ENCODE measurements around the gene FERMT1. TPM values are rescaled to one million over a fixed set of nuclear protein-coding genes. Genes with fewer than 3 reads are reported as not detected.

FERMT1 gene
- total RNA-seq, 1 experiment from 2014 or later: 43.1 TPM

- CTCF ChIA-PET: interaction anchor here (1.0 to 1.1 kb wide), 2 partner anchors 21 to 23 kb away, joined by 3 to 4 read pairs; no protein-coding TSS in a partner anchor
- TF ChIP-seq, protein P1, sequence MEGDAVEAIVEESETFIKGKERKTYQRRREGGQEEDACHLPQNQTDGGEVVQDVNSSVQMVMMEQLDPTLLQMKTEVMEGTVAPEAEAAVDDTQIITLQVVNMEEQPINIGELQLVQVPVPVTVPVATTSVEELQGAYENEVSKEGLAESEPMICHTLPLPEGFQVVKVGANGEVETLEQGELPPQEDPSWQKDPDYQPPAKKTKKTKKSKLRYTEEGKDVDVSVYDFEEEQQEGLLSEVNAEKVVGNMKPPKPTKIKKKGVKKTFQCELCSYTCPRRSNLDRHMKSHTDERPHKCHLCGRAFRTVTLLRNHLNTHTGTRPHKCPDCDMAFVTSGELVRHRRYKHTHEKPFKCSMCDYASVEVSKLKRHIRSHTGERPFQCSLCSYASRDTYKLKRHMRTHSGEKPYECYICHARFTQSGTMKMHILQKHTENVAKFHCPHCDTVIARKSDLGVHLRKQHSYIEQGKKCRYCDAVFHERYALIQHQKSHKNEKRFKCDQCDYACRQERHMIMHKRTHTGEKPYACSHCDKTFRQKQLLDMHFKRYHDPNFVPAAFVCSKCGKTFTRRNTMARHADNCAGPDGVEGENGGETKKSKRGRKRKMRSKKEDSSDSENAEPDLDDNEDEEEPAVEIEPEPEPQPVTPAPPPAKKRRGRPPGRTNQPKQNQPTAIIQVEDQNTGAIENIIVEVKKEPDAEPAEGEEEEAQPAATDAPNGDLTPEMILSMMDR (IDR thresholded peaks at IDR 0.05; ENCODE audit: unreplicated experiment): no peak
- H3K4me3 Mint-ChIP-seq (ENCODE audit: unreplicated experiment): no peak overlapping the region
- H3K9me3 Mint-ChIP-seq (ENCODE audit: unreplicated experiment): no peaks in the 10 kb centered on the region
- H3K27me3 Mint-ChIP-seq (ENCODE audit: insufficient read depth, unreplicated experiment): no peaks in the 10 kb centered on the region
- H3K4me1 Mint-ChIP-seq (ENCODE audit: insufficient read depth, unreplicated experiment): peaks cover 4% of the 10 kb centered on the region
- POLR2A ChIA-PET: interaction anchor here (1.4 to 9.7 kb wide), 3 partner anchors 10 to 21 kb away, joined by 4 to 75 read pairs (median 9); partner anchors contain the start of gene FERMT1
- intact Hi-C loops (cut with micrococcal nuclease): no loop called here
- peaks cover 59% of the 10 kb centered on the region for H3K36me3 Mint-ChIP-seq (ENCODE audit: insufficient read depth, unreplicated experiment)
- no TSS peak for BruUV-seq (replicated peaks)
- H3K27ac Mint-ChIP-seq (ENCODE audit: low read depth, unreplicated experiment): no peak overlapping the region
- DNase-seq (ENCODE audit: unreplicated experiment): no peak
Measured at GRCh38 chr20:6100246-6100645, 22.6 kb downstream of the FERMT1 start.

- H3K27me3 Mint-ChIP-seq (ENCODE audit: insufficient read depth, unreplicated experiment): no peaks in the 10 kb centered on the region
- TF ChIP-seq, protein P1 (IDR thresholded peaks at IDR 0.05; ENCODE audit: unreplicated experiment): no peak
- H3K36me3 Mint-ChIP-seq (ENCODE audit: insufficient read depth, unreplicated experiment): peaks cover 55% of the 10 kb centered on the region
- no peak for DNase-seq (ENCODE audit: unreplicated experiment)
- no peak overlapping the region for H3K27ac Mint-ChIP-seq (ENCODE audit: low read depth, unreplicated experiment)
- POLR2A ChIA-PET: interaction anchor here (2.5 to 9.7 kb wide), 2 partner anchors 9 to 22 kb away, joined by 9 to 75 read pairs; partner anchors contain the start of gene FERMT1
- H3K4me1 Mint-ChIP-seq (ENCODE audit: insufficient read depth, unreplicated experiment): peaks cover 4% of the 10 kb centered on the region
- H3K9me3 Mint-ChIP-seq (ENCODE audit: unreplicated experiment): no peaks in the 10 kb centered on the region
- BruUV-seq (replicated peaks): no TSS peak
- no peak overlapping the region for H3K4me3 Mint-ChIP-seq (ENCODE audit: unreplicated experiment)
- CTCF ChIA-PET: interaction anchor here (0.6 to 1.1 kb wide), 2 partner anchors 21 to 530 kb away, joined by 4 read pairs; no protein-coding TSS in a partner anchor
- intact Hi-C loops (cut with micrococcal nuclease): no loop called here
Measured at GRCh38 chr20:6099819-6100218, 23.0 kb downstream of the FERMT1 start.

DNA sequence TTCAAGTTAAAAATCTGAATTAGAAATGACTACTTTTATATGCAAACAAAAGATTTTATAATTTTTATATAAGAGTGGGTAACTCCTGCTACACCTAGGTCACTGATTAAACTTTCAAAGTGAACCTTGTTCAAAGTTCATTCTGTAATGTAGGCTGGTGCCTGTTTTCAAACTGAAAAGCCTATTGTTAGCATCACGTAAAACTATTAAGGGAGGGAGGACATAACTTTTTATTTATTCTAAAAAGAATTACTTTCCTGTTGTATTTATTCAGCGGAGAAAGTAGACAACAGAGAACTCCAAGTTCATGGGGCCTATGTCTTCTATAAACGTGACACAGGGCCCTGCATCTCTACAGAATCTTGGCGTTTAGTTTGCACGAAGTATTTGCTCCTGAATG is 27.4 kb downstream of the FERMT1 start:
- no TSS peak for BruUV-seq (replicated peaks)

DNA sequence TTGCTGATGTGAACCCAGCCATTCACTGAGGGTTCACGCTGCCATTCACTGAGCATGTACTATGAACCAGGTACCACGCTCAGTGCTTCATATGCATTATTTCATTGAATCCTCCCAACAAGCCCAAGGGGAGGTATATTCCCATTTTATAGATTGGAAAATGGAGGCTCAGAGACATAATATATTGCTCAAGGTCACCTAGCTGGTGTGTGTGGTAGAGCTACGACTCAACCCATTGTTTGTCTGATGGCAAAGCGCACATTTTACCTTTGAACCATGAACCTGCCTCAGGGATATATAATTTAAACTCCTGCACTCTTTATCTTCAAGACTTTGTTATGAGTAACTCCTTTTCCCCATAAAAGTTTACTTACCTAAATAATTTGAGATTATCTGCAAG is 28.3 kb downstream of the FERMT1 start:
- Mint-ChIP-seq H3K9me3 (ENCODE audit: unreplicated experiment) (no peaks in the 10 kb centered on the region), H3K4me3 (ENCODE audit: unreplicated experiment) (no peak overlapping the region), H3K4me1 (ENCODE audit: insufficient read depth, unreplicated experiment) (peaks cover 4% of the 10 kb centered on the region), H3K27me3 (ENCODE audit: insufficient read depth, unreplicated experiment) (no peaks in the 10 kb centered on the region), H3K36me3 (ENCODE audit: insufficient read depth, unreplicated experiment) (peaks cover 55% of the 10 kb centered on the region), H3K27ac (ENCODE audit: low read depth, unreplicated experiment) (no peak overlapping the region)
- intact Hi-C loops (cut with micrococcal nuclease): no loop called here
- no TSS peak for BruUV-seq (replicated peaks)
- TF ChIP-seq, protein P1 (IDR thresholded peaks at IDR 0.05; ENCODE audit: unreplicated experiment): no peak
- POLR2A ChIA-PET: interaction anchor here (1.0 kb wide), 1 partner anchor 10 kb away, joined by 3 read pairs; no protein-coding TSS in a partner anchor
- no peak for DNase-seq (ENCODE audit: unreplicated experiment)
- CTCF ChIA-PET: interaction anchor here (0.5 to 0.6 kb wide), 2 partner anchors 12 to 1950 kb away, joined by 3 to 5 read pairs; no protein-coding TSS in a partner anchor

More for the DNA sequence above, 27.4 kb downstream of the FERMT1 start:
- H3K36me3 Mint-ChIP-seq (ENCODE audit: insufficient read depth, unreplicated experiment): peaks cover 60% of the 10 kb centered on the region
- TF ChIP-seq, protein P1 (IDR thresholded peaks at IDR 0.05; ENCODE audit: unreplicated experiment): no peak
- ChIA-PET POLR2A (interaction anchor here (1.1 to 1.2 kb wide), 2 partner anchors 13 to 31 kb away, joined by 3 to 4 read pairs; no protein-coding TSS in a partner anchor), CTCF (interaction anchor here (0.6 kb wide), 1 partner anchor 514 kb away, joined by 4 read pairs; no protein-coding TSS in a partner anchor)
- no peak for DNase-seq (ENCODE audit: unreplicated experiment)
- intact Hi-C loops (cut with micrococcal nuclease): no loop called here
- H3K4me3 Mint-ChIP-seq (ENCODE audit: unreplicated experiment): no peak overlapping the region
- H3K4me1 Mint-ChIP-seq (ENCODE audit: insufficient read depth, unreplicated experiment): no peaks in the 10 kb centered on the region
- H3K27ac Mint-ChIP-seq (ENCODE audit: low read depth, unreplicated experiment): no peak overlapping the region
- no peaks in the 10 kb centered on the region for H3K9me3 Mint-ChIP-seq (ENCODE audit: unreplicated experiment)
- no peaks in the 10 kb centered on the region for H3K27me3 Mint-ChIP-seq (ENCODE audit: insufficient read depth, unreplicated experiment)
